DMS 273 (cell line): ENCODE measurements around the gene ELAPOR1.
"Not testable (repeated sequence)": the region's sequence is repeated elsewhere in the genome, so short reads cannot be mapped to it uniquely, and the experiment has no call there.

Source experiments
- DNase-seq: peaks from one replicate; lab custom pipeline; 2025; ENCODE audit not compliant: unreplicated experiment; lab: John Stamatoyannopoulos, UW

Gene ELAPOR1

GRCh38 chr1:109134423-109134822 is 20.5 kb downstream of the ELAPOR1 start:
- peak; percentile 76 for DNase-seq

GRCh38 chr1:109135940-109136339 is 22.0 kb downstream of the ELAPOR1 start:
- no peak for DNase-seq

GRCh38 chr1:109136766-109137165 is 22.9 kb downstream of the ELAPOR1 start:
- DNase-seq, result no peak

GRCh38 chr1:109137958-109138357 is 24.0 kb downstream of the ELAPOR1 start:
- DNase-seq, result no peak

GRCh38 chr1:109138358-109138757 is 24.4 kb downstream of the ELAPOR1 start:
- no peak for DNase-seq

- DNase-seq, result no peak
Observed at GRCh38 chr1:109140392-109140791, 26.5 kb downstream of the ELAPOR1 start.

- DNase-seq, result no peak
Observed at GRCh38 chr1:109142260-109142659, 28.3 kb downstream of the ELAPOR1 start.

GRCh38 chr1:109142725-109143124 is 28.8 kb downstream of the ELAPOR1 start:
- DNase-seq, result not testable (repeated sequence)

- peak; percentile 66 for DNase-seq
Observed at GRCh38 chr1:109148987-109149561, 35.2 kb downstream of the ELAPOR1 start.

GRCh38 chr1:109149874-109150601 is 36.1 kb downstream of the ELAPOR1 start:
- no peak for DNase-seq

GRCh38 chr1:109151146-109151990 is 37.5 kb downstream of the ELAPOR1 start:
- peak; percentile 32 for DNase-seq

GRCh38 chr1:109152196-109152595 is 38.3 kb downstream of the ELAPOR1 start:
- DNase-seq, result no peak

- DNase-seq, result no peak
Observed at GRCh38 chr1:109156916-109157385, 43.0 kb downstream of the ELAPOR1 start.

- no peak for DNase-seq
Observed at GRCh38 chr1:109158433-109158832, 44.5 kb downstream of the ELAPOR1 start.

- no peak for DNase-seq
Observed at GRCh38 chr1:109159326-109159725, 45.4 kb downstream of the ELAPOR1 start.

GRCh38 chr1:109160071-109160840 is 46.3 kb downstream of the ELAPOR1 start:
- DNase-seq, result no peak

GRCh38 chr1:109161858-109162606 is 48.1 kb downstream of the ELAPOR1 start:
- no peak for DNase-seq

- DNase-seq, result no peak
Observed at GRCh38 chr1:109162626-109163025, 48.7 kb downstream of the ELAPOR1 start.

- DNase-seq, result no peak
Observed at GRCh38 chr1:109163551-109163950, 49.6 kb downstream of the ELAPOR1 start.
